Femur (tissue), 1 donor: ENCODE results near the gene UBE2B.
A peak's percentile ranks its signal among the peaks of the same experiment; 100 is the strongest.
"Not testable (repeated sequence)": the region's sequence is repeated elsewhere in the genome, so short reads cannot be mapped to it uniquely, and the experiment has no call there.

Experiments
- DNase-seq: peaks from one replicate; pipeline ENCODE4 v3.0.0-alpha.2; 2017

The UBE2B gene

GRCh38 chr5:134370871-134371833, at the start of gene UBE2B:
UBE2B (plus strand) TSS chr5:134371569; CDS start chr5:134371596, 27 bp downstream.
- peak; percentile 99 for DNase-seq

- DNase-seq, result no peak
Measured at GRCh38 chr5:134327327-134327726, 44.0 kb upstream of the UBE2B start.

GRCh38 chr5:134328619-134329018, 42.8 kb upstream of the UBE2B start:
- DNase-seq, result no peak

GRCh38 chr5:134336833-134337232, 34.5 kb upstream of the UBE2B start:
- not testable (repeated sequence) for DNase-seq

- not testable (repeated sequence) for DNase-seq
Measured at GRCh38 chr5:134343500-134343899, 27.9 kb upstream of the UBE2B start.

- not testable (repeated sequence) for DNase-seq
Measured at GRCh38 chr5:134345476-134345875, 25.9 kb upstream of the UBE2B start.

GRCh38 chr5:134345996-134346395, 25.4 kb upstream of the UBE2B start:
- DNase-seq, result no peak

- no peak for DNase-seq
Measured at GRCh38 chr5:134349463-134349862, 21.9 kb upstream of the UBE2B start.

GRCh38 chr5:134355681-134356080, 15.7 kb upstream of the UBE2B start:
- DNase-seq, result no peak

GRCh38 chr5:134365604-134366003, 5.8 kb upstream of the UBE2B start:
- no peak for DNase-seq

GRCh38 chr5:134370311-134370870, 978 bp upstream of the UBE2B start:
- DNase-seq, result no peak

GRCh38 chr5:134371834-134372340, 518 bp downstream of the UBE2B start:
- DNase-seq, result peak; percentile 77

- not testable (repeated sequence) for DNase-seq
Measured at GRCh38 chr5:134373633-134374032, 2.3 kb downstream of the UBE2B start.

GRCh38 chr5:134374232-134374631, 2.9 kb downstream of the UBE2B start:
- no peak for DNase-seq

- DNase-seq, result no peak
Measured at GRCh38 chr5:134380346-134380745, 9.0 kb downstream of the UBE2B start.

GRCh38 chr5:134382204-134382603, 10.8 kb downstream of the UBE2B start:
- not testable (repeated sequence) for DNase-seq

- no peak for DNase-seq
Measured at GRCh38 chr5:134383980-134384697, 12.8 kb downstream of the UBE2B start.

- DNase-seq, result no peak
Measured at GRCh38 chr5:134387443-134387842, 16.1 kb downstream of the UBE2B start.

GRCh38 chr5:134392301-134392700, 20.9 kb downstream of the UBE2B start:
- no peak for DNase-seq

GRCh38 chr5:134394932-134395331, 23.6 kb downstream of the UBE2B start:
- DNase-seq, result no peak

GRCh38 chr5:134396274-134396673, 24.9 kb downstream of the UBE2B start:
- DNase-seq, result no peak

- no peak for DNase-seq
Measured at GRCh38 chr5:134397196-134397595, 25.8 kb downstream of the UBE2B start.

- no peak for DNase-seq
Measured at GRCh38 chr5:134398609-134399155, 27.3 kb downstream of the UBE2B start.
